ENCODE measurements around the gene MSI2.

- TF ChIP-seq PBX2 (CRISPR knock-in tag; IDR thresholded peaks at IDR 0.05; ENCODE audit: low read depth) (no peak), PBX2 (tag; conservative IDR thresholded peaks at IDR 0.05; ENCODE audit: low read depth) (no peak), CTCF (IDR thresholded peaks at IDR 0.05 in 2 of 3, conservative IDR thresholded peaks at IDR 0.05 in 1 of 3; ENCODE audit: insufficient read depth in 2 of 3, low read depth in 1 of 3, low read length in 3 of 3) (no peak), PHF20 (IDR thresholded peaks at IDR 0.05; ENCODE audit: partially characterized antibody) (no peak), POLR2A (conservative IDR thresholded peaks at IDR 0.05) (no peak), MAFF (IDR thresholded peaks at IDR 0.05; ENCODE audit: low read length) (no peak), BRF2 (IDR thresholded peaks at IDR 0.05; ENCODE audit: borderline replicate concordance, insufficient read depth, insufficient read length) (no peak), EZH2 (IDR thresholded peaks at IDR 0.05; ENCODE audit: borderline replicate concordance, low read depth, low read length) (no peak)
Measured at GRCh38 chr17:57468932-57469775, 212.8 kb downstream of the MSI2 start.

Measured in K562 (cell line).